Adipose tissue (tissue), 3 donors: Measurements from ENCODE around the gene GPER1. TPM values are rescaled to one million over a fixed set of nuclear protein-coding genes. Genes with fewer than 3 reads are reported as not detected.
"Not testable (repeated sequence)": the region's sequence is repeated elsewhere in the genome, so short reads cannot be mapped to it uniquely, and the experiment has no call there.

Source experiments
- H3K27ac ChIP-seq: one replicate; pipeline ENCODE4 v1.5.1; 2013; ENCODE audit warnings: low read depth, low read length
- WGBS, 3 donors: extraction: QIAGEN DNeasy Blood & Tissue Kit; methylation state at CpG; one replicate each; pipeline ENCODE4 v1.1.7; 2013; 5-methylcytosine and 5-hydroxymethylcytosine counted together
- polyA plus RNA-seq, 3 donors: library from polyadenylated mRNA; stranded (reverse); fragments of 200-250 nt; gene quantifications; one replicate each; pipeline ENCODE4 v1.2.3, GENCODE V29; 2013
- donor health status: healthy with polysubstance abuse.
- donor health status: Bipolar disorder and iron deficiency.
- donor health status: healthy.

GPER1 gene
- polyA plus RNA-seq, 3 donors, result 1.5 to 11.1 (median 9.9) TPM

- WGBS, 3 donors, result 93 to 94% (median 93%) methylated on average over 21 of the region's 21 CpGs
- H3K27ac ChIP-seq, result no peak overlapping the region
Observed at GRCh38 chr7:1063361-1063760, 24.6 kb upstream of the GPER1 start.

- WGBS, 3 donors, result 79 to 88% (median 83%) methylated on average over 13 of the region's 13 CpGs
- no peak overlapping the region for H3K27ac ChIP-seq
Observed at GRCh38 chr7:1064581-1064980, 23.3 kb upstream of the GPER1 start.

DNA sequence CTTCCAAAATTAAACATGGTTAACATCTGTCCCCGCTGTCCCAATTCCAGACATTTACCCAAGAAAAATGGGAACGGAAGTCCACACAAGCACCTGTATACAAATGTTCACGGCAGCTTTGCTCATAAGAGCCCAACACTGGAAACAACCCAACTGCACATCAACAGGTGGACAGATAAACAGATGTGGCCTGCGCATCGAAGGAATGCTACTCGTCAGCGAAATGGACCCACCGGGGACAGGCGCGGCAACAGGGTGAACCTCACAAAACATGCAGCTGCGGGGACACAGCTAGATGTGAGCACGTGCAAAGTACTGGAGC lies 22.7 kb upstream of the GPER1 start:
- H3K27ac ChIP-seq, result no peak overlapping the region
- 58 to 65% (median 63%) methylated on average over 12 of the region's 12 CpGs for WGBS, 3 donors

GRCh38 chr7:1065585-1066241 lies 22.2 kb upstream of the GPER1 start:
- 8 to 11% (median 10%) methylated on average over 45 to 48 of the region's 48 CpGs for WGBS, 3 donors
- no peak overlapping the region for H3K27ac ChIP-seq

DNA sequence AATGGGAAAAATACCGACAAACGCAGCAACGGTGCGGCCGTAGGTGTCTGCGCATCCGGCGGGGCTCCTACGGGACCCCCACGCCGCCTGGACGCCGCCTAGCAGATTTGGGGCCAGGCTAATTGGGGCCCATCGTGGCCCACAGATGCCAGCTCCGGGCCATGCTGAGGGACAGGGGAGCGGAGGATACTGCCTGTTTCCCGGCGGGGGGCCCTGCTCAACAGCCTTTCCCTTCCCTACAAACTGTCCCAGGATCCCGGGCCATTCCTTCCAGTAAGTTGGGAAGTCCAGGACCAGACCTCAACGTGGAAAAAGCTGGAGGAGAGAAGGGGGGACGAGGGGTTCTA lies 21.7 kb upstream of the GPER1 start:
- 71 to 72% (median 71%) methylated on average over 21 of the region's 21 CpGs for WGBS, 3 donors

GRCh38 chr7:1068013-1068412 lies 19.9 kb upstream of the GPER1 start:
- H3K27ac ChIP-seq, result no peak overlapping the region
- 81 to 88% (median 87%) methylated on average over 14 of the region's 14 CpGs for WGBS, 3 donors

More for the DNA sequence above, 21.7 kb upstream of the GPER1 start:
- no peak overlapping the region for H3K27ac ChIP-seq

DNA sequence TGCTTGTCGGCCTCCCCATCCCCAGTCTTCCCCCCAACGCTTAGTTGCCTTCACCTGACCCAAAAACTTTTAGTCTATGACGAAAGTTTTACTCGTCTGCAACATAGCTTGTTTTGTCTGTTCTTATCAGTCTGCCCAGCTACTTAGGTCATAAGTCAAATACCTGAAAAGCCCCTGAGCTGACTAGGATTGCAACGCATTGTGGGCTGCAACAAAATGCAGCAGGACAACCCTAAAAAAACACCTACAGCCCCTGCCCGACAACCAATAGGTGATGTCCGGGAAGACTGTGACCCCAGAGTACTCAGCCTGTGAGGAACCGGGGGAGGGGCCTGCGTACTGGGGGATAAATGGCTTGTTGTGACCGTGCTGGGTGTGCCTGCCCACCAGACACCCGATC lies 19.3 kb upstream of the GPER1 start:
- no peak overlapping the region for H3K27ac ChIP-seq
- WGBS, 3 donors, result 77 to 85% (median 81%) methylated on average over 11 of the region's 11 CpGs

DNA sequence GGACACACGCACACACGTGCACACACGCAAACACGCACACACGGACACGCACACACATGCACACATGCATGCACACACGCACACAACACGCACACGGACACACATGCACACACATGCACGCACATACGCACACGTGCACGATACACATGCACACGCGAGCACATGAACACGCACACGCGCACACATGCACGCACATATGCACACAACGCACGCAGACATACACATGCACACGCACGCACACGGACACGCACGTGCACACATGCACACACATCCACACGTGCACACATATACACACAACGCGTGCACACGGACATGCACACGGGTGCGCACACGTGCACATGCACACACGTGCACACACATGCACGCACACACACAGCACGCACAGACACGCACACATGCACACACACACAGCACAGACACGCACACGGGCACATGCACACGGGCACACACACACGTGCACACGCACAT lies 17.3 kb upstream of the GPER1 start:
- WGBS, 3 donors, result 93 to 95% (median 94%) methylated on average over 42 of the region's 42 CpGs
- no peak overlapping the region for H3K27ac ChIP-seq

DNA sequence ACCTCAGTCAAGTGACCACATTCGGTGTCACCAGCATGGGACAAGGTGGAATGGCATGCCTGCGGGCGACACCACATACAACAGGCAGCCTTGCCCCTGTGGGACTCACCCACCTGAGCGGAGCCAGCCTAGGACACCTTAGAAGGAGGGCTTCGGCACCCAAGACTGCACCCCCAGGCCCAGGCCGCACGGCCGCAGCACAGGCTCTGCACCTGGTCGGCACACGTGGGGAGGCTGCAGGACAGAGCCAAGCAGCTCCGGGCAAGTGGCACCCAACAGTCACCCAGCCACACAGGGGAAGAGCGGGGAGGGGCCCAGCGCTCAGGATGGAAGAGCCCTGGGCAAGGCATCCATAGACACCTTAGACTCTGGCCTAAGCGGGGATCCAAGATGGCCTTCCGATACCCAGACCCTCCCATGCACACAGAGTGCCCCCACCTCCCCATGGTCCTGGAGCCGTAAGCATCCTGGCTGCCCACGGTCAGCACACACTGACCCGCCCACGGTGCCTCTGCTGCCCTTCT lies 16.1 kb upstream of the GPER1 start:
- 94 to 95% (median 95%) methylated on average over 18 to 19 of the region's 19 CpGs for WGBS, 3 donors
- no peak overlapping the region for H3K27ac ChIP-seq

DNA sequence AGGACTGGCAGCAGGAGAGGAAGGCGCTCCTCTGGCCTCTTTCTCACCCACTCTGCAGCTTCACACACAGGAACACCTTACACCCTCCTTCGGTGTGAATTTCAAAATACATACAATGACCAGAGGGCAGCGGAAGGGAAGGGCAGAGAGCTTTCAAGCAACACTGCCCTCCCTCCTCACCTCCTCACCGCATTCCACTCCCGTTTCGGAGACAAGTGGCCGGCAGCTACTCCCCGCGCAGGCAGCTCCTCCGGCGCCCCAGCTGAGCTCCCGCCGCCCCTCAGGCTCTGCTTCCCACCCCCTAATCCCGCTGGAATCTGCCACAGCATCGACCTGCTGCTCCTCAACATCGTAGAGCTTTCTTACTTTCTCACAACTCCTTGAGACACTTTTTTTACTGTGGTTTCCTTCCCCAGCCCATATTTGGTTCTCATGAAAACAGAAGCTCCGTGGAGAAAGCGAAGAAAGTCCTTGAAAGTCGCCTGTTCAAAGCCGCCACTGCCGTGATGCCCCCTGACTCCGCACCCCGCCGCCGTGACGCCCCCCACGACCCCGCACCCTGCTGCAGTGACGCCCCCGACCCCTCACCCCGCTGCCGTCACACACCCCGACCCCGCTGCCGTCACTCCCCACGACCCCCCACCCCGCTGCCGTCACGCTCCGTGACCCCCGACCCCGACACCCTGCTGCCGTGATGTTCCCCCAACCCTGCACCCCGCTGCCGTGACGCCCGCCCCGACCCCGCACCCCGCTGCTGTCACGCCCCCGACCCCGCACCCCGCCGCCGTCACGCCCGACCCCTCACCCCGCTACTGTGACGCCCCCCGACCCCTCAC lies 14.6 kb upstream of the GPER1 start:
- H3K27ac ChIP-seq, result no peak overlapping the region
- WGBS, 3 donors, result 66 to 78% (median 67%) methylated on average over 44 to 60 of the region's 61 CpGs

GRCh38 chr7:1074018-1074417 lies 13.9 kb upstream of the GPER1 start:
- H3K27ac ChIP-seq, result not testable (repeated sequence)
- 87 to 93% (median 91%) methylated on average over 19 to 41 of the region's 43 CpGs for WGBS, 3 donors

- 90 to 91% (median 90%) methylated on average over 26 to 30 of the region's 30 CpGs for WGBS, 3 donors
Observed at GRCh38 chr7:1074593-1075431, 13.1 kb upstream of the GPER1 start.

GRCh38 chr7:1076184-1077072 lies 11.5 kb upstream of the GPER1 start:
- no peak overlapping the region for H3K27ac ChIP-seq
- WGBS, 3 donors, result 35 to 50% (median 38%) methylated on average over 26 to 27 of the region's 27 CpGs

More at GRCh38 chr7:1074593-1075431, 13.1 kb upstream of the GPER1 start:
- H3K27ac ChIP-seq, result no peak overlapping the region

DNA sequence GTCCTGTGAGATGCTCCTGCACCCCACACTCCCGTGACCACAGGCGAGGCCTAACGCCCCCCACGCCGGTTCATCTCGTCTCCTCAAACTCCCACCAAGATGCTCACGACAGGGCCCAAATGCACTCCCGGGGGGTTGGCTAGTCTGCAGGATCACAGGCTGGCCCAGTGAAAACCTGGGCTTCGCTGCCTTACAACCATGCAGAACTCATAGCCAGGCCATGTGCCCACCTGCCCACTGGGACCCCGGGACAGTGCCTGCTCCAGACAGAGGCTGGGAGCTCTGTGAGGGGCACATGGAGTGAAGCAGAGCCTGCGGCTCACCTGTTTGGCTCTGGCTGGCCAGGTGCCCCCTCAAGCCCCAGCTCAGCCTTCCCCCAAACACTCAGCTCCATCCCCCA lies 9.4 kb upstream of the GPER1 start:
- no peak overlapping the region for H3K27ac ChIP-seq
- 95 to 97% (median 96%) methylated on average over 10 to 11 of the region's 11 CpGs for WGBS, 3 donors

DNA sequence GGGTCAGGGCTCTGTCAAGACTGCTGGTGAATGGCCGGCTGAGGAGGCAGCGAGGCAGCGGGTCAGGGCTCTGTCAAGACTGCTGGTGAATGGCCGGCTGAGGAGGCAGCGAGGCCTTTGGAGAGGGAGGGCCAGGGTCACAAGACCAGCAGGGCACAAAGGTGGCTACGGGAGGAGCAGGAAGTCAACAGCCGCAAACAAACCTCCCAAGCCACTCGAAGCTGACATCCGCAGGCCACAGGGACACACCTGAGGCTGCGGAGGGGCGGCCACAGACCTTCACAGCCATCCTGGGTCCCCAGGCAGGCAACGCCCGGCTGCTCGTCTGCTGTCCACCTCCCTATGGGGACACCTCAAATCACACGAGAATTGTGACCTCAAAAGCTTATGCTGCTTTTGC lies 8.9 kb upstream of the GPER1 start:
- H3K27ac ChIP-seq, result no peak overlapping the region
- WGBS, 3 donors, result 84 to 91% (median 85%) methylated on average over 15 of the region's 15 CpGs

DNA sequence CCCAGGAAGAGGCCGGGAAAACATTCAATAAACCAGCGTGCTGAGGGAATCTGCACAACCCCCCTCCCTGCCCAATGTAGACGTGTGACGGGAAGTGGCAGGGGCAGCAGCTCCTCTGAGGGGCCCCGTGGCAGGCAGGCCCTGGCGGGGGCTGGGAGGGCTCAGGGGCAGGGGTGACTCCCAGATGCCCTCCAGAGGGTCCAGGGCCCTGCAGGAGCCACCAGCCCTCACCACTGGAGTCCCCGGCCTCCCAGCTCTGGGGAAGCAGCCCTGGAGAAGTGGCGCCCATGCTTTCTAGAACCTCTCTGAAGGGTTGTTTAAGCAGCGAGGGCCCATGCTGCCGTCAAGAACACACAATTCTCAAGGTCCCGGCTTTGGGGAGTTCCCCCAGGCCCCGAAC lies 8.4 kb upstream of the GPER1 start:
- no peak overlapping the region for H3K27ac ChIP-seq
- 77 to 81% (median 80%) methylated on average over 12 of the region's 12 CpGs for WGBS, 3 donors

- no peak overlapping the region for H3K27ac ChIP-seq
- 89 to 91% (median 91%) methylated on average over 38 of the region's 38 CpGs for WGBS, 3 donors
Observed at GRCh38 chr7:1080252-1080920, 7.5 kb upstream of the GPER1 start.
